ENCODE measurements around the gene EIF2S2. TPM values are rescaled to one million over a fixed set of nuclear protein-coding genes. Genes with fewer than 3 reads are reported as not detected.

EIF2S2 gene
- total and polyA plus RNA-seq, 2 experiments from 2014 or later = 40.9 to 75.8 TPM

GRCh38 chr20:34072778-34073177 is 39.3 kb downstream of the EIF2S2 start:
- H3K4me2 ChIP-seq = no peak overlapping the region
- H3K27ac ChIP-seq = no peak overlapping the region
- no peaks in the 10 kb centered on the region for H3K36me3 ChIP-seq (replicated peaks; ENCODE audit: insufficient read depth, low read depth)
- H3K4me1 ChIP-seq (ENCODE audit: insufficient read depth) = no peaks in the 10 kb centered on the region
- H3K79me2 ChIP-seq = peaks cover 53% of the 10 kb centered on the region
- no peak overlapping the region for H3K4me3 ChIP-seq
- no peak overlapping the region for H2AFZ ChIP-seq
- no peaks in the 10 kb centered on the region for H3K27me3 ChIP-seq
- no peaks in the 10 kb centered on the region for H3K9me2 ChIP-seq (replicated peaks; ENCODE audit: insufficient read depth)
- H4K20me1 ChIP-seq (ENCODE audit: insufficient read depth, poor library complexity, severe bottlenecking) = peaks cover 47% of the 10 kb centered on the region
- H3K9me3 ChIP-seq (ENCODE audit: low read depth) = no peaks in the 10 kb centered on the region
- DNase-seq (ENCODE audit: low spot score) = no peak
- no peak for TF ChIP-seq EZH2 (IDR thresholded peaks at IDR 0.05; ENCODE audit: borderline replicate concordance)
- TF ChIP-seq CTCF (IDR thresholded peaks at IDR 0.05; ENCODE audit: poor library complexity) = no peak
- TF ChIP-seq EZH2phosphoT487 (IDR thresholded peaks at IDR 0.05; ENCODE audit: low read depth, severe bottlenecking, unreplicated experiment) = no peak
- WGBS (ENCODE audit: low lambda C conversion rate, missing lambda C conversion rate) = 100% methylated on average over 1 of the region's 1 CpG

GRCh38 chr20:34072076-34072475 is 40.0 kb downstream of the EIF2S2 start:
- Histone ChIP-seq H3K9me2 (replicated peaks; ENCODE audit: insufficient read depth) (no peaks in the 10 kb centered on the region), H3K27ac (no peak overlapping the region), H3K9me3 (ENCODE audit: low read depth) (no peaks in the 10 kb centered on the region), H3K4me3 (no peak overlapping the region), H3K36me3 (replicated peaks; ENCODE audit: insufficient read depth, low read depth) (no peaks in the 10 kb centered on the region), H3K4me2 (no peak overlapping the region), H3K4me1 (ENCODE audit: insufficient read depth) (peaks cover under 1% of the 10 kb centered on the region), H3K79me2 (peaks cover 60% of the 10 kb centered on the region), H3K27me3 (no peaks in the 10 kb centered on the region), H4K20me1 (ENCODE audit: insufficient read depth, poor library complexity, severe bottlenecking) (peaks cover 54% of the 10 kb centered on the region), H2AFZ (no peak overlapping the region)
- over 99% methylated on average over 8 of the region's 8 CpGs for WGBS (ENCODE audit: low lambda C conversion rate, missing lambda C conversion rate)
- DNase-seq (ENCODE audit: low spot score) = no peak
- TF ChIP-seq EZH2phosphoT487 (IDR thresholded peaks at IDR 0.05; ENCODE audit: low read depth, severe bottlenecking, unreplicated experiment) (no peak), EZH2 (IDR thresholded peaks at IDR 0.05; ENCODE audit: borderline replicate concordance) (no peak), CTCF (IDR thresholded peaks at IDR 0.05; ENCODE audit: poor library complexity) (no peak)

GRCh38 chr20:34070859-34071258 is 41.2 kb downstream of the EIF2S2 start:
- H3K36me3 ChIP-seq (replicated peaks; ENCODE audit: insufficient read depth, low read depth) = no peaks in the 10 kb centered on the region
- WGBS (ENCODE audit: low lambda C conversion rate, missing lambda C conversion rate) = 95% methylated on average over 8 of the region's 8 CpGs
- H3K9me2 ChIP-seq (replicated peaks; ENCODE audit: insufficient read depth) = no peaks in the 10 kb centered on the region
- peaks cover 63% of the 10 kb centered on the region for H4K20me1 ChIP-seq (ENCODE audit: insufficient read depth, poor library complexity, severe bottlenecking)
- H3K27me3 ChIP-seq = no peaks in the 10 kb centered on the region
- H3K4me2 ChIP-seq = no peak overlapping the region
- no peak for DNase-seq (ENCODE audit: low spot score)
- H3K4me3 ChIP-seq = no peak overlapping the region
- H3K4me1 ChIP-seq (ENCODE audit: insufficient read depth) = peaks cover 9% of the 10 kb centered on the region
- H3K79me2 ChIP-seq = peaks cover 62% of the 10 kb centered on the region
- no peak overlapping the region for H2AFZ ChIP-seq
- no peak for TF ChIP-seq CTCF (IDR thresholded peaks at IDR 0.05; ENCODE audit: poor library complexity)
- TF ChIP-seq EZH2phosphoT487 (IDR thresholded peaks at IDR 0.05; ENCODE audit: low read depth, severe bottlenecking, unreplicated experiment) = no peak
- TF ChIP-seq EZH2 (IDR thresholded peaks at IDR 0.05; ENCODE audit: borderline replicate concordance) = no peak
- no peaks in the 10 kb centered on the region for H3K9me3 ChIP-seq (ENCODE audit: low read depth)
- H3K27ac ChIP-seq = no peak overlapping the region

DNA sequence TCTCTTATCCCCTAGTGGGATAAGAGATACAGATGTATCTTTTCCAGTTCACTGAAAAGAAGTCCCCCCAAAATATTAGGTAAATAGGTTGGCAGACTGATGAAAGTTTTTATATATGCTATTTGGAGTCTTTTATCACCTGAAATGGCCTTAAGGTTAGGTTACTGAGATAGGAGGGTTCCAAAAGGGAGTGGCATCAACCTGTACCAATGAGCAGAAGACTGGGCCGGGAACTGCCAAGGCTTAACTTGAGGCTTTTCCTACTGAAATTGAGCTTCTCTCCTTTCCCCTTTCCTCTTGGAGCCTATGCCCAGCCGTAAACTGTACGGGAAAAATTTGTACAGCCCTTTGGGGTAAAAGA is 42.0 kb downstream of the EIF2S2 start:
- WGBS (ENCODE audit: low lambda C conversion rate, missing lambda C conversion rate) = 93% methylated on average over 3 of the region's 3 CpGs
- H3K9me3 ChIP-seq (ENCODE audit: low read depth) = no peaks in the 10 kb centered on the region
- no peak overlapping the region for H3K4me2 ChIP-seq
- DNase-seq (ENCODE audit: low spot score) = no peak
- H2AFZ ChIP-seq = no peak overlapping the region
- no peaks in the 10 kb centered on the region for H3K36me3 ChIP-seq (replicated peaks; ENCODE audit: insufficient read depth, low read depth)
- no peaks in the 10 kb centered on the region for H3K27me3 ChIP-seq
- no peak overlapping the region for H3K4me3 ChIP-seq
- peaks cover 10% of the 10 kb centered on the region for H3K4me1 ChIP-seq (ENCODE audit: insufficient read depth)
- H4K20me1 ChIP-seq (ENCODE audit: insufficient read depth, poor library complexity, severe bottlenecking) = peaks cover 67% of the 10 kb centered on the region
- TF ChIP-seq EZH2phosphoT487 (IDR thresholded peaks at IDR 0.05; ENCODE audit: low read depth, severe bottlenecking, unreplicated experiment) = no peak
- TF ChIP-seq CTCF (IDR thresholded peaks at IDR 0.05; ENCODE audit: poor library complexity) = no peak
- TF ChIP-seq EZH2 (IDR thresholded peaks at IDR 0.05; ENCODE audit: borderline replicate concordance) = no peak
- H3K79me2 ChIP-seq = peaks cover 66% of the 10 kb centered on the region
- H3K9me2 ChIP-seq (replicated peaks; ENCODE audit: insufficient read depth) = no peaks in the 10 kb centered on the region
- H3K27ac ChIP-seq = no peak overlapping the region
